Endothelial cell of umbilical vein (primary cell): ENCODE results near the gene AK8. TPM values are rescaled to one million over a fixed set of nuclear protein-coding genes. Genes with fewer than 3 reads are reported as not detected.

ENCODE experiments used
- BruUV-seq: library from RNA; stranded (reverse); fragments of 400-500 nt; replicated peaks from 2 replicates; lab custom pipeline; 2021; lab: Mats Ljungman, UMichigan
- CTCF ChIA-PET: fragments of 300-600, 350-600 bp; sonication (Branson Sonifier 250); formaldehyde crosslinking; loops from one replicate; lab custom pipeline; 2021; ENCODE audit warnings: antibody characterized with exemption, inconsistent platforms; lab: Charles Lee
- POLR2A ChIA-PET: fragments of 300-600, 350-600 bp; sonication (Branson Sonifier 250); formaldehyde crosslinking; loops from one replicate; lab custom pipeline; 2021; ENCODE audit warnings: antibody characterized with exemption, inconsistent platforms; lab: Charles Lee
- DNase-seq: peaks from one replicate; pipeline ENCODE4 v3.0.0-alpha.2; 2011; ENCODE audit warnings: low read depth, low spot score
- FAIRE-seq: peaks from 2 replicates; lab custom pipeline; 2011; peaks lifted over from hg19 to GRCh38; lab: Jason Lieb, UNC
- H2AFZ ChIP-seq: 2 replicates; pipeline ENCODE4 v1.6.0; 2012; ENCODE audit warnings: low read depth, low read length, control low read depth, inconsistent platforms
- H3K27ac ChIP-seq: 2 replicates; pipeline ENCODE4 v1.5.1; 2011; ENCODE audit warnings: low read depth, mild to moderate bottlenecking, control low read depth, low read length, moderate library complexity; ENCODE audit not compliant: insufficient read depth
- H3K27me3 ChIP-seq, 2 experiments: 2 replicates each; pipeline versions ENCODE4 v1.6.0 to v1.6.1; 2011; ENCODE audit warnings: low read length in 2 of 2, mixed read lengths in 1 of 2; ENCODE audit not compliant: control insufficient read depth in 2 of 2, insufficient read depth in 2 of 2
- H3K36me3 ChIP-seq, 2 experiments: 2 replicates in 1 of 2; 3 replicates in 1 of 2; pipeline ENCODE4 v1.5.1; 2011; ENCODE audit warnings: low read length in 2 of 2, mild to moderate bottlenecking in 1 of 2, moderate library complexity in 1 of 2; ENCODE audit not compliant: control insufficient read depth in 2 of 2, insufficient read depth in 2 of 2; ENCODE audit errors: extremely low read depth in 1 of 2
- H3K4me1 ChIP-seq: 3 replicates; pipeline ENCODE4 v1.5.1; 2011; ENCODE audit warnings: mild to moderate bottlenecking, low read length; ENCODE audit not compliant: control insufficient read depth, insufficient read depth; ENCODE audit errors: extremely low read depth
- H3K4me2 ChIP-seq: 2 replicates; pipeline ENCODE4 v1.6.1; 2011; ENCODE audit warnings: low read length, control low read depth, mixed read lengths; ENCODE audit not compliant: insufficient read depth
- H3K4me3 ChIP-seq, 3 experiments: fragments of 200-600 bp in 1 of 3; sonication (generic), shearing (Covaris generic) in 1 of 3; replicated peaks in 1 of 3; 2 replicates each; pipeline ENCODE4 v1.5.1; 2011 to 2016; ENCODE audit warnings: control low read depth in 3 of 3, low read length in 3 of 3, mild to moderate bottlenecking in 2 of 3, inconsistent platforms in 1 of 3, low read depth in 1 of 3, moderate library complexity in 1 of 3; ENCODE audit not compliant: insufficient read depth in 1 of 3
- H3K79me2 ChIP-seq: 2 replicates; pipeline ENCODE4 v1.6.0; 2012; ENCODE audit warnings: low read length, inconsistent platforms; ENCODE audit not compliant: control insufficient read depth, insufficient read depth
- H3K9ac ChIP-seq: replicated peaks from 2 replicates; pipeline ENCODE3; 2011; ENCODE audit warnings: low read length, control low read depth; ENCODE audit not compliant: insufficient read depth; ENCODE audit errors: extremely low read depth
- H3K9me1 ChIP-seq: replicated peaks from 3 replicates; pipeline ENCODE4 v1.6.0; 2011; ENCODE audit warnings: mild to moderate bottlenecking, low read length; ENCODE audit not compliant: control insufficient read depth, insufficient read depth; ENCODE audit errors: extremely low read depth
- H3K9me3 ChIP-seq: replicated peaks from 2 replicates; pipeline ENCODE4 v1.5.1; 2012; ENCODE audit warnings: low read length, inconsistent platforms; ENCODE audit not compliant: control insufficient read depth, insufficient read depth
- H4K20me1 ChIP-seq: replicated peaks from 2 replicates; pipeline ENCODE3; 2011; ENCODE audit warnings: mild to moderate bottlenecking, low read length; ENCODE audit not compliant: control insufficient read depth, insufficient read depth; ENCODE audit errors: extremely low read depth
- CTCF ChIP-seq, 2 donors: IDR thresholded peaks; 1 replicate in 1 of 2; 2 replicates in 1 of 2; pipeline ENCODE4 v1.5.1; 2011; ENCODE audit warnings: low read length in 2 of 2, mild to moderate bottlenecking in 2 of 2, moderate library complexity in 2 of 2, control low read depth in 1 of 2, inconsistent platforms in 1 of 2, low read depth in 1 of 2; ENCODE audit not compliant: insufficient read depth in 1 of 2; ENCODE audit errors: extremely low read depth in 1 of 2
- EZH2 ChIP-seq: IDR thresholded peaks from 2 replicates; pipeline ENCODE4 v1.6.1; 2012; ENCODE audit warnings: borderline replicate concordance, low read depth, mild to moderate bottlenecking, moderate library complexity, low read length, inconsistent platforms; ENCODE audit not compliant: severe bottlenecking
- FOS ChIP-seq: IDR thresholded peaks from 2 replicates; pipeline ENCODE4 v1.6.1; 2011; ENCODE audit warnings: mild to moderate bottlenecking, low read length, moderate library complexity, borderline replicate concordance; ENCODE audit not compliant: insufficient read depth
- GATA2 ChIP-seq: IDR thresholded peaks from 2 replicates; pipeline ENCODE4 v1.7.0; 2011; ENCODE audit warnings: low read depth, mild to moderate bottlenecking, moderate library complexity, mixed read lengths, low read length; ENCODE audit not compliant: insufficient read length, insufficient read depth
- JUN ChIP-seq: IDR thresholded peaks from 2 replicates; pipeline ENCODE4 v1.6.1; 2011; ENCODE audit warnings: borderline replicate concordance, low read depth; ENCODE audit not compliant: insufficient read length, insufficient read depth
- MAX ChIP-seq: IDR thresholded peaks from 2 replicates; pipeline ENCODE4 v1.6.1; 2011; ENCODE audit not compliant: insufficient read depth, insufficient read length
- MYC ChIP-seq: IDR thresholded peaks from one replicate; pipeline ENCODE4 v1.6.1; 2011; ENCODE audit warnings: mild to moderate bottlenecking, low read depth, low read length
- POLR2A ChIP-seq: IDR thresholded peaks from 2 replicates; pipeline ENCODE4 v1.6.1; 2012; ENCODE audit warnings: low read depth, mild to moderate bottlenecking, control low read depth, low read length
- POLR2AphosphoS5 ChIP-seq: IDR thresholded peaks from 2 replicates; pipeline ENCODE4 v1.6.1; 2012; ENCODE audit warnings: low read depth, mild to moderate bottlenecking, control low read depth, low read length, moderate library complexity; ENCODE audit not compliant: insufficient read depth
- dilution Hi-C: fragments of 300-500 bp; cut with MboI; formaldehyde crosslinking; loops from one replicate; pipeline ENCODE4 v1.15.0; 2019; ENCODE audit warnings: low sequenced_read_pairs; ENCODE audit not compliant: extremely low pct_ligation_motif_present
- intact Hi-C: fragments of 100-400 bp; cut with micrococcal nuclease; formaldehyde crosslinking; loops from one replicate; pipeline ENCODE4 v1.10.0; 2022
- polyA plus RNA-seq, 4 experiments: library from polyadenylated mRNA; depleted of rRNA in 3 of 4; stranded (reverse) in 3 of 4; unstranded in 1 of 4; fragments of >200 nt; gene quantifications; 2 replicates each; pipeline versions ENCODE4 v1.2.1 to v1.2.3, GENCODE V29; 2011 to 2012; ENCODE audit warnings: missing spikeins in 1 of 4
- total RNA-seq: library from RNA; stranded (reverse); gene quantifications from 2 replicates; pipeline ENCODE4 v1.2.3, GENCODE V29; 2021

AK8 gene
- total and polyA plus RNA-seq, 2 donors (not counting 3 experiments of a cell fraction or from before 2014, with no cell fraction given), result 0.06 TPM; not detected in 1

GRCh38 chr9:132875159-132875558, 2.9 kb downstream of the AK8 start:
- no peak overlapping the region for H3K9ac ChIP-seq
- DNase-seq (no peak), FAIRE-seq (no peak)
- no peak overlapping the region for H3K27ac ChIP-seq
- no peaks in the 10 kb centered on the region for H3K79me2 ChIP-seq
- no TSS peak for BruUV-seq
- H3K4me1 ChIP-seq, result peaks cover 2% of the 10 kb centered on the region
- H3K27me3 ChIP-seq, result peaks cover 0 to 3% of the 10 kb centered on the region in 2 experiments
- intact Hi-C loops, result no loop called here
- dilution Hi-C loops, result no loop called here
- ChIA-PET POLR2A (no interaction called here), CTCF (no interaction called here)
- H3K4me2 ChIP-seq, result no peak overlapping the region
- TF ChIP-seq CTCF (IDR thresholded peaks at IDR 0.05; ENCODE audit: extremely low read depth in 1 of 2, insufficient read depth in 1 of 2, low read depth in 1 of 2, low read length in 2 of 2), result no peak
- TF ChIP-seq JUN, result no peak
- TF ChIP-seq MAX, result no peak
- no peak for TF ChIP-seq EZH2
- TF ChIP-seq POLR2AphosphoS5, result no peak
- no peak for TF ChIP-seq MYC
- no peak for TF ChIP-seq GATA2
- TF ChIP-seq FOS, result no peak
- no peak for TF ChIP-seq POLR2A
- no peak overlapping the region for H3K4me3 ChIP-seq
- H3K9me1 ChIP-seq, result no peaks in the 10 kb centered on the region
- H3K36me3 ChIP-seq, result no peaks in the 10 kb centered on the region
- no peaks in the 10 kb centered on the region for H4K20me1 ChIP-seq
- H3K9me3 ChIP-seq, result no peaks in the 10 kb centered on the region
- no peak overlapping the region for H2AFZ ChIP-seq
